Measurements from ENCODE around the gene MYL1.

MYL1 gene

DNA sequence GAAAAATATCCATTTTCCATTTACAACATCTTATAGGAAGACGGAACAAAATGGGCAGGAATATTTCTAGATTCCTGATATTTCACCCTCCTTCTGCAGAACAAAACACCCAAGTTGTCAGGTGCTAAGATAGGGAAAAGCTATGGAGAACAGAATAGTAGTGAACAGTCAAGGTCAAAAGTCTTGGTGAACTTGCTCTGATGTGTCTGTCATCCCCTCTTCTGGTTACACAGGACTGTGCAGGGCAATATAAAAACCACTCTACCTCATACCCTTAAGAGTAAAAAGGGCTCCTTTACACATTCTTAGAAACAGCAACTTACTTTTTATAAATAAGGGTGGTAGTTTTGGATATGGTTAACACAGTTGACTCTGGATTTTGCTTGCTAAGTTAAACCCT is 4.4 kb downstream of the MYL1 start:
- H3K4me3 ChIP-seq (ENCODE audit: low read depth, low read length): no peak overlapping the region
- H3K36me3 ChIP-seq (ENCODE audit: insufficient read depth, low read length): no peaks in the 10 kb centered on the region
- no peak overlapping the region for H3K27ac ChIP-seq (ENCODE audit: low read depth, low read length)
- no peaks in the 10 kb centered on the region for H3K79me2 ChIP-seq (ENCODE audit: control insufficient read depth, insufficient read depth, low read length, unreplicated experiment)
- H2AFZ ChIP-seq (ENCODE audit: low read length, unreplicated experiment): no peak overlapping the region
- H3K4me1 ChIP-seq (ENCODE audit: control insufficient read depth, insufficient read depth, low read length, unreplicated experiment): no peaks in the 10 kb centered on the region
- peaks cover 32% of the 10 kb centered on the region; the same call in 1 of the 2 replicates for H3K27me3 ChIP-seq (ENCODE audit: insufficient read depth, low read length)

DNA sequence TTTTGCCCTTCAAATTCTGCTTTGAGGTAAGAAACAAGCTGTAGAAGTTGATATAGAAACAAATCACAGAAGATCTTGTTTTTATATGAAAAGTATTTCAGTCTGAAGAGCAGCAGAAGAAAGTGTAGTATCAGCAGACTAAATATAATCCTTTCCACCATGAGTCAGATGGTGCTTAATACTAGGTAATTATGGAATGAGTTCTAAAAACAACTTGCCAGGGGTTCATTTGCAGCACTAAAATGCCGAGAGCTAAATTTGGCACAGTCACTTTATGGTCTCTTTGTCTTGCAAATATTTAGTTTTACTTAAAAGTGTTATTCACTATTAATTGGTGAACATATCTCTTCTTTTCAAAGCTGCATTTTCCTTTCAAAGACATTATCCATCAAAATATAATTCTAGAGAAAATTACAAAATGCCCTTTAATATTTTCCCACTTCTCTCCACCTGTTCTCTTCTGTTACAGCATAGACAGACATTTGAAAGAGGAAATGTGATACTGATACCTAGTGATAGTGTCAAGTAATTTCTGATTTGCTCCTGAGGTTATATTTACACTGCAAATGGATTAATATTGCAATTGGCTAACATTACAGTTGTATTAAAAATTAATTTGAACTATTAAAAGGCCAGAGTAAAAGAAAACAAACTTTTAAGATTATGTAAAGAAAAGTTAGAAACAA is 5.3 kb downstream of the MYL1 start:
- Histone ChIP-seq H3K4me1 (ENCODE audit: control insufficient read depth, insufficient read depth, low read length, unreplicated experiment) (no peaks in the 10 kb centered on the region), H2AFZ (ENCODE audit: low read length, unreplicated experiment) (no peak overlapping the region), H3K4me3 (ENCODE audit: low read depth, low read length) (no peak overlapping the region), H3K27me3 (ENCODE audit: insufficient read depth, low read length) (peaks cover 27% of the 10 kb centered on the region; the same call in 1 of the 2 replicates), H3K79me2 (ENCODE audit: control insufficient read depth, insufficient read depth, low read length, unreplicated experiment) (no peaks in the 10 kb centered on the region), H3K27ac (ENCODE audit: low read depth, low read length) (no peak overlapping the region), H3K36me3 (ENCODE audit: insufficient read depth, low read length) (no peaks in the 10 kb centered on the region)

DNA sequence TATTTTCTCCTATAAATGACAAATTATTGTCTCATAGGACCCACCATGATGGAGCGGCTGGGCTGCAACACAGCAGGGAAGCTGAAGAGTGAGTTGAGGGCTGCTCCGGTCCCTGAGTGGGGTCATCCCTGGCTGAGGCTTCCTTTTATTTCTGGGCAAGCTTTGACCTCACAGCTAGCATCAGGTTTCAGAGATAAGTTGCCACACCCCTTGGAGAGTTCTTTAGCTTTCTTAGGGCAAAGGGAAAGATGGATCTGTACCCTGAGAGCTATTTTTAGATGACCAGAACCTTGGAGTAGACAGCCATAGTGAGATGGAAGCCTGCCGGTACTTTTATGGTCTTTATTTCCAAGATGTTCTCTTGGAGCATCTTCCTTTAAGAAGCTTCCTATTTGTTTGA is 11.5 kb downstream of the MYL1 start:
- Histone ChIP-seq H2AFZ (ENCODE audit: low read length, unreplicated experiment) (no peak overlapping the region), H3K79me2 (ENCODE audit: control insufficient read depth, insufficient read depth, low read length, unreplicated experiment) (no peaks in the 10 kb centered on the region), H3K27ac (ENCODE audit: low read depth, low read length) (no peak overlapping the region), H3K4me3 (ENCODE audit: low read depth, low read length) (no peak overlapping the region), H3K4me1 (ENCODE audit: control insufficient read depth, insufficient read depth, low read length, unreplicated experiment) (no peaks in the 10 kb centered on the region), H3K36me3 (ENCODE audit: insufficient read depth, low read length) (no peaks in the 10 kb centered on the region), H3K27me3 (ENCODE audit: insufficient read depth, low read length) (peaks cover 19% of the 10 kb centered on the region)

DNA sequence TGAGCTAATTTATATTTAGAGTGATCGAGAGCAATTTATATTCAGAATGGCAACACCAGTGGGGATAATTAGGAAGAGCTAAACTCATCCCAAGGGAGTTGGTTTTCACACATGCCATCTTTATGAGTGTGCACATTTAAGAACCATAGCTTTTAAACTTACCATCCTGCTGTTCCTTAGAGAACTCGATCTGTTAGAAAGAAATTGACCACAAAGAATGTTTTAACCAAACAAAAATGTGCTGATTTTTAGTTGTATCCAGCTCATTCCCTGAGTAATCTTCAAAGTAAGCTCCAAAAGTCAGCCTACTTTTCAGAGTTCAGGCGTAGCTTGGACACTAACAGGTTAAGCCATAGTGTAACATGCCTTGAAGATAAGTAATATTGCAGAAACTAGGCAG is 12.6 kb downstream of the MYL1 start:
- no peak overlapping the region for H3K4me3 ChIP-seq (ENCODE audit: low read depth, low read length)
- H3K36me3 ChIP-seq (ENCODE audit: insufficient read depth, low read length): no peaks in the 10 kb centered on the region
- H3K27ac ChIP-seq (ENCODE audit: low read depth, low read length): no peak overlapping the region
- H2AFZ ChIP-seq (ENCODE audit: low read length, unreplicated experiment): no peak overlapping the region
- no peaks in the 10 kb centered on the region for H3K4me1 ChIP-seq (ENCODE audit: control insufficient read depth, insufficient read depth, low read length, unreplicated experiment)
- peaks cover 22% of the 10 kb centered on the region for H3K27me3 ChIP-seq (ENCODE audit: insufficient read depth, low read length)
- H3K79me2 ChIP-seq (ENCODE audit: control insufficient read depth, insufficient read depth, low read length, unreplicated experiment): no peaks in the 10 kb centered on the region

DNA sequence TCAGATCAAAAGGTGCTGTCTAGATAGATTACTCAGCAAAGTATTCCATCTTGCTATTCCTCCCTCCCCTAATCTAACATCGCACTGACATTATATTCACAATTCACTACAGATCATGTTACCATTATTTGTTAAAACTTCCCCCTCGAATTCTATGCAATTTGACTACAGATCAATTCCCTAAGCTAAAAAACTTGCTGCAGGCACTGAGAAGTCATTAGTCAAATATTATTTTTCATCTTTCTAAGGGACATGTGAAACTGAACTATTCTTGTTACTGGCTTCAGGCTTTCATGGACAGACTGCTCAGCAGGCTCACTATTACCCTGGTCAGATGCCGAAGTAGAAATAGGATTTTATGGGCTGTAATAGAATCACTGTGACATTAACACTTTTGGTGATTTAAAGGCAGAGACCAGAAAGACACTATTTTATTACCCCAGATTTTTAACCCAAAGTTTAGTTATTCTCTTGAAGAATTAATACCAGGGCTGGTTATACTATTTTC is 15.1 kb downstream of the MYL1 start:
- H3K36me3 ChIP-seq (ENCODE audit: insufficient read depth, low read length): no peaks in the 10 kb centered on the region
- no peaks in the 10 kb centered on the region for H3K4me1 ChIP-seq (ENCODE audit: control insufficient read depth, insufficient read depth, low read length, unreplicated experiment)
- peaks cover 20% of the 10 kb centered on the region for H3K27me3 ChIP-seq (ENCODE audit: insufficient read depth, low read length)
- H2AFZ ChIP-seq (ENCODE audit: low read length, unreplicated experiment): no peak overlapping the region
- no peaks in the 10 kb centered on the region for H3K79me2 ChIP-seq (ENCODE audit: control insufficient read depth, insufficient read depth, low read length, unreplicated experiment)
- H3K4me3 ChIP-seq (ENCODE audit: low read depth, low read length): no peak overlapping the region
- H3K27ac ChIP-seq (ENCODE audit: low read depth, low read length): no peak overlapping the region

DNA sequence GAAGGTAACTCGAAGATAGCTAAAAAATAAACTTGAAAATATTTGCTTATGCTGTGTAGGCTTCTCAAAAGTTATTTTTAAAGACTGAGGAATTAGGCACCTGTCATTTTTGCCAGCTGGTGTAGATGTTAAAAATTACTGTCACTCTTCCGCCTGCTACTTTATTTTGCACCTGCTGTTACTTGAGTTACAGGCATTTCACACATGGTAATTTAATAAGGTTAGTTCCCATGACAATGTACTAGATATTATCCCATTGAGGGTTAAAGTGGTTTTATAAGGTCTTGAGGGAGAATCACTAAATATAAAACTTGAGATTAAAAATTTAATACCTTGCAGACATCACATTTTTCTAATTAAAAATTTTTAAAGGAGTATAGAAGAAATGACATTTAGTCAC is 26.6 kb downstream of the MYL1 start:
- Histone ChIP-seq H3K27ac (ENCODE audit: low read depth, low read length) (no peak overlapping the region), H3K4me3 (ENCODE audit: low read depth, low read length) (no peak overlapping the region), H3K36me3 (ENCODE audit: insufficient read depth, low read length) (no peaks in the 10 kb centered on the region), H3K79me2 (ENCODE audit: control insufficient read depth, insufficient read depth, low read length, unreplicated experiment) (no peaks in the 10 kb centered on the region), H2AFZ (ENCODE audit: low read length, unreplicated experiment) (no peak overlapping the region), H3K27me3 (ENCODE audit: insufficient read depth, low read length) (peaks cover 8% of the 10 kb centered on the region), H3K4me1 (ENCODE audit: control insufficient read depth, insufficient read depth, low read length, unreplicated experiment) (no peaks in the 10 kb centered on the region)

DNA sequence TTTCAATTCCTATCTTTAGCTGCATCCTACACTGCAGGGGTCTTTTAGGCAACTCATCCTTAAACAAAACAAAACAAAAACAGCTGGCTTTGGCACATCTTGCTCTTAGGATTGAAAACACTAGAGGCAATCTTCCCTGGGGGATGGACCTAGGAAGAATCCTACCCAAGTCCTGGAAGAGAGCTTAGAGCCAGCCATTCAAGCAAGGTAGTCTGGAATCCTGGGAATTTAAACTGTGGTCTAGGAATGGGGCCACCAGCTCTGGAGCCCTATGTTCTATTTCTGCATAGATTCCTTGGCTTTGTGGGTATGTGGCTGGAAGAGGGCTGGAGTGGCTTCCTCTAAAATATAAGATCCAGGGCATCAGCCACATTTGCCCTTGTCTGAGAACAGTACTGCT is 27.7 kb downstream of the MYL1 start:
- Histone ChIP-seq H3K4me1 (ENCODE audit: control insufficient read depth, insufficient read depth, low read length, unreplicated experiment) (no peaks in the 10 kb centered on the region), H3K27me3 (ENCODE audit: insufficient read depth, low read length) (peaks cover 8% of the 10 kb centered on the region), H2AFZ (ENCODE audit: low read length, unreplicated experiment) (no peak overlapping the region), H3K27ac (ENCODE audit: low read depth, low read length) (no peak overlapping the region), H3K4me3 (ENCODE audit: low read depth, low read length) (no peak overlapping the region), H3K36me3 (ENCODE audit: insufficient read depth, low read length) (no peaks in the 10 kb centered on the region), H3K79me2 (ENCODE audit: control insufficient read depth, insufficient read depth, low read length, unreplicated experiment) (no peaks in the 10 kb centered on the region)

DNA sequence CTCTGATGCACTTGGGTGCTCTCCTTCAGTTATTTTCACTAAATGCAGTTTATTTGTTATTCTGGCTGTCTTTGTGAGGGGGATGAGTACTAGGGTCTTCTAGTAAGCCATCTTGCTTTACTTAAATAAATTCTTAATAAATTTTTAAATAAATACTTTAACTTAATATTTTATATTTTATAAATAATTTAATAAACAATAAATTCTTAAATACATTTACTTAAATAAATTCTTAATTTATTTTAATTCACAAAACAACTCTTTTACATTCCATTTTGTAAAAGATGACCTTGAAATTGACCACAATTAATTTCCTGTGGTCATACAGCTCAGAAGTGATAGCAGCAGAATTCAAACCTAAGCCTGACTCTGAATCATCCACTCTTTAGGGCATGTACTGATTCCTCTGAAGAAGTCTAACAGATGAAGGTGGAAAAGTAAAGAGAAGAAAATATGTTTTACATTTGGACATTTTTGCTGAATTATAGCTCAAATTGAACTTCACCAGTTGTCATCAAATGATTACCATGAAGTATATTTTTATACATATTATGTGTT is 28.8 kb downstream of the MYL1 start:
- H3K79me2 ChIP-seq (ENCODE audit: control insufficient read depth, insufficient read depth, low read length, unreplicated experiment): no peaks in the 10 kb centered on the region
- peaks cover 14% of the 10 kb centered on the region for H3K27me3 ChIP-seq (ENCODE audit: insufficient read depth, low read length)
- H2AFZ ChIP-seq (ENCODE audit: low read length, unreplicated experiment): no peak overlapping the region
- no peak overlapping the region for H3K4me3 ChIP-seq (ENCODE audit: low read depth, low read length)
- H3K4me1 ChIP-seq (ENCODE audit: control insufficient read depth, insufficient read depth, low read length, unreplicated experiment): no peaks in the 10 kb centered on the region
- H3K36me3 ChIP-seq (ENCODE audit: insufficient read depth, low read length): no peaks in the 10 kb centered on the region
- no peak overlapping the region for H3K27ac ChIP-seq (ENCODE audit: low read depth, low read length)

DNA sequence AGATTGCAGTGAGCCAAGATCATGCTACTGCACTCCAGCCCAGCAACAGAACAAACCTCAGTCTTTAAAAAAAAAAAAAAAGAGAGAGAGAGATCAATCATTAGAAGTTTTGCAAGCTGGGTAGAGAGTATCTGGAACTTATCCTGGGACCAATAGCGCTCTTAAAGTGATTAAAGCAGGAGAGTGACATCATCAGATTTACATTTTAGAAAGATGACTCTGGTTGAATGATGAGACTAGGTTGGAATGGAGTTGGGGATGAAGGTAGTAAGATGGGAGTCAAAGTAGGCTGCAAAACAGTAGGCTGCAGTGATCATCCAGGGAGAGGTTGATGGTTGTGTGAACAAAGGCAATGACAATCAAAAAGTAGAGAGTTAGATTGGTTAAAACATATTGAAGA is 37.8 kb downstream of the MYL1 start:
- Histone ChIP-seq H3K4me1 (ENCODE audit: control insufficient read depth, insufficient read depth, low read length, unreplicated experiment) (no peaks in the 10 kb centered on the region), H3K79me2 (ENCODE audit: control insufficient read depth, insufficient read depth, low read length, unreplicated experiment) (no peaks in the 10 kb centered on the region), H2AFZ (ENCODE audit: low read length, unreplicated experiment) (no peak overlapping the region), H3K27ac (ENCODE audit: low read depth, low read length) (no peak overlapping the region), H3K36me3 (ENCODE audit: insufficient read depth, low read length) (no peaks in the 10 kb centered on the region), H3K4me3 (ENCODE audit: low read depth, low read length) (no peak overlapping the region), H3K27me3 (ENCODE audit: insufficient read depth, low read length) (peaks cover 11% of the 10 kb centered on the region)

DNA sequence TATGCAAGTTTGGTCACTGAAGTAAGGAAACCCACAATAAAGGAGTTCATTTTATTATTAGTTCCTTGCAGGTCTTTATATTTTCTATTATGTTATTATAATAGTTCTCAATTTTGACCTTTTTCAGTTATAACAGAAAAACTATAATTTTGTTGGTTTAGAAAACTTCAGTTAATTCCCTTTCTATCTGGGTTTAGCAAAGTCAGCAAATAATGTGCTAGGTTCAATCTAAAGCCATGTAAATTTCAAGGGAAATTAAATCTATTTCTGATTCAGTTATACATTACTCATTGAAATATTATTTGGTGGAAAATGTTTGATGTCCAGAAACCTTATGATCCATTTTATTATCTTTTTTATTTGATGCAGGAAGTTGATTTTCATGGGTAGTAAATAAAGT is 43.7 kb downstream of the MYL1 start:
- H3K27me3 ChIP-seq (ENCODE audit: insufficient read depth, low read length): peaks cover 51% of the 10 kb centered on the region
- no peak overlapping the region for H2AFZ ChIP-seq (ENCODE audit: low read length, unreplicated experiment)
- no peak overlapping the region for H3K4me3 ChIP-seq (ENCODE audit: low read depth, low read length)
- H3K4me1 ChIP-seq (ENCODE audit: control insufficient read depth, insufficient read depth, low read length, unreplicated experiment): no peaks in the 10 kb centered on the region
- no peaks in the 10 kb centered on the region for H3K79me2 ChIP-seq (ENCODE audit: control insufficient read depth, insufficient read depth, low read length, unreplicated experiment)
- no peak overlapping the region for H3K27ac ChIP-seq (ENCODE audit: low read depth, low read length)
- no peaks in the 10 kb centered on the region for H3K36me3 ChIP-seq (ENCODE audit: insufficient read depth, low read length)

DNA sequence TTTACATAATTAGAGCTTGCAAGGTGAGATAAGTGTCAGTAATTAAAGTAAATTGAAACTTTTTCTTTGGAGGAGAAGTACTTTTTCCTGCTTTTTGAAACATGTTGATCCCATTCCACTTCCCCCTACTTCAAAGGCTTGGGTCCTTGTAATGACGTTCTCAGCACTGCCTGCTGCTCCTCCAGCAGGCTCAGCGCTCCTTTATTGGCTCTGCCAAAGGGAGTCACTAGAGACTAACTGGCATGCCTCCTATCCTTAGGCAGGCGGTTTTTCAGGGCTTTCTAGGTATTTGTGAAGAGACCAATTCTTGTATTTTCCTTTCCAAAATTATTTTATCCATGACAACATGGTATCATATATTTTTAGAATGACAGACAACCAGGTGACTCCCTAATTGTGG is 45.8 kb downstream of the MYL1 start:
- no peak overlapping the region for H3K4me3 ChIP-seq (ENCODE audit: low read depth, low read length)
- no peak overlapping the region for H2AFZ ChIP-seq (ENCODE audit: low read length, unreplicated experiment)
- no peaks in the 10 kb centered on the region for H3K79me2 ChIP-seq (ENCODE audit: control insufficient read depth, insufficient read depth, low read length, unreplicated experiment)
- H3K27ac ChIP-seq (ENCODE audit: low read depth, low read length): no peak overlapping the region
- H3K4me1 ChIP-seq (ENCODE audit: control insufficient read depth, insufficient read depth, low read length, unreplicated experiment): no peaks in the 10 kb centered on the region
- H3K27me3 ChIP-seq (ENCODE audit: insufficient read depth, low read length): peaks cover 56% of the 10 kb centered on the region
- H3K36me3 ChIP-seq (ENCODE audit: insufficient read depth, low read length): no peaks in the 10 kb centered on the region
